ENCODE data around the gene GIMAP7.

The GIMAP7 gene

GRCh38 chr7:150514748-150515222 is at the start of gene GIMAP7:
GIMAP7 (plus strand) TSS chr7:150514872; CDS start chr7:150519975, 5,103 bp downstream.
- TF ChIP-seq, protein P1, sequence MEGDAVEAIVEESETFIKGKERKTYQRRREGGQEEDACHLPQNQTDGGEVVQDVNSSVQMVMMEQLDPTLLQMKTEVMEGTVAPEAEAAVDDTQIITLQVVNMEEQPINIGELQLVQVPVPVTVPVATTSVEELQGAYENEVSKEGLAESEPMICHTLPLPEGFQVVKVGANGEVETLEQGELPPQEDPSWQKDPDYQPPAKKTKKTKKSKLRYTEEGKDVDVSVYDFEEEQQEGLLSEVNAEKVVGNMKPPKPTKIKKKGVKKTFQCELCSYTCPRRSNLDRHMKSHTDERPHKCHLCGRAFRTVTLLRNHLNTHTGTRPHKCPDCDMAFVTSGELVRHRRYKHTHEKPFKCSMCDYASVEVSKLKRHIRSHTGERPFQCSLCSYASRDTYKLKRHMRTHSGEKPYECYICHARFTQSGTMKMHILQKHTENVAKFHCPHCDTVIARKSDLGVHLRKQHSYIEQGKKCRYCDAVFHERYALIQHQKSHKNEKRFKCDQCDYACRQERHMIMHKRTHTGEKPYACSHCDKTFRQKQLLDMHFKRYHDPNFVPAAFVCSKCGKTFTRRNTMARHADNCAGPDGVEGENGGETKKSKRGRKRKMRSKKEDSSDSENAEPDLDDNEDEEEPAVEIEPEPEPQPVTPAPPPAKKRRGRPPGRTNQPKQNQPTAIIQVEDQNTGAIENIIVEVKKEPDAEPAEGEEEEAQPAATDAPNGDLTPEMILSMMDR (conservative IDR thresholded peaks at IDR 0.05): no peak
- no peak for TF ChIP-seq ZFX (IDR thresholded peaks at IDR 0.05)

DNA sequence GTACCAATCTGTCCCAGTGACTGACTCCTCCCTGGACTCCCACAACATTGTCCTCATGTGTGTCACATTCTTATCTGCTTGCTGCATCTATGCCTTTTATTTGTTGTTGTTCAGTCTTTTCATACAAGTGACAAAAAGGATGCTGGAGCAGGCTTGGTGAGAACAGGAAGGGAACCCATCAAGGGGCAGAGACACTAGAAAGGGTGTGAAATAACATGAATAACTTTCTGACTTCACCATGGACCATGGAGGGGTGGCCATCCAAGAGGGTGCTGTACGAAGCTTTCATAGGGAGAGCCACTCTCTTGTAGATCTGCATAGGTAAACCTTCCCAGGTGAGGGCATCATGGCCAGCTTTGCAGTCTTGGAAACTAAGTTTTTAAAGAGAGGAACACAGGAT is 49.7 kb upstream of the GIMAP7 start:
- H3K27ac ChIP-seq: no peak overlapping the region
- no peak for TF ChIP-seq ZFX (IDR thresholded peaks at IDR 0.05)
- TF ChIP-seq, protein P1 (conservative IDR thresholded peaks at IDR 0.05): no peak

More at GRCh38 chr7:150514748-150515222, at the start of gene GIMAP7:
- H3K27ac ChIP-seq: no peak within 1 kb of the TSS

GRCh38 chr7:150465414-150465813 is 49.3 kb upstream of the GIMAP7 start:
- TF ChIP-seq, protein P1 (conservative IDR thresholded peaks at IDR 0.05): no peak
- no peak for TF ChIP-seq ZFX (IDR thresholded peaks at IDR 0.05)

GRCh38 chr7:150466477-150466876 is 48.2 kb upstream of the GIMAP7 start:
- no peak for TF ChIP-seq ZFX (IDR thresholded peaks at IDR 0.05)
- TF ChIP-seq, protein P1 (conservative IDR thresholded peaks at IDR 0.05): no peak
- no peak overlapping the region for H3K27ac ChIP-seq

More at GRCh38 chr7:150465414-150465813, 49.3 kb upstream of the GIMAP7 start:
- H3K27ac ChIP-seq: no peak overlapping the region

- no peak for TF ChIP-seq ZFX (IDR thresholded peaks at IDR 0.05)
- TF ChIP-seq, protein P1 (conservative IDR thresholded peaks at IDR 0.05): no peak
- H3K27ac ChIP-seq: no peak overlapping the region
These were observed 46.4 kb upstream of the GIMAP7 start for GRCh38 chr7:150468241-150468640.

GRCh38 chr7:150471886-150472285 is 42.8 kb upstream of the GIMAP7 start:
- TF ChIP-seq, protein P1 (conservative IDR thresholded peaks at IDR 0.05): no peak
- no peak for TF ChIP-seq ZFX (IDR thresholded peaks at IDR 0.05)
- H3K27ac ChIP-seq: no peak overlapping the region

DNA sequence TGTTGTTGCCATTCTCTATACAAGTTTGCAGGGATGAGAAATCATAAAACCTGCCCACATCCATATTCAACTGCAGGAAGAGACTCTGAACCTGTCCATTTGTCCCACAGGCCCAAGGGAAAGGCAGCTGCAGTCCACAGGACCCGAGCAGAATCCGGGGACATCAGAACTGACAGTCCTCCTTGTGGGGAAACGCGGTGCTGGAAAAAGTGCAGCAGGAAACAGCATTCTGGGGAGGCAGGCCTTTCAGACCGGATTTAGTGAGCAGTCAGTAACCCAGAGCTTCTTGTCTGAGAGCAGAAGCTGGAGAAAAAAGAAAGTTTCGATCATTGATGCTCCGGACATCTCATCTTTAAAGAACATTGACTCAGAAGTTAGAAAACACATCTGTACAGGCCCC is 40.8 kb upstream of the GIMAP7 start:
- TF ChIP-seq, protein P1 (conservative IDR thresholded peaks at IDR 0.05): no peak
- no peak for TF ChIP-seq ZFX (IDR thresholded peaks at IDR 0.05)
- no peak overlapping the region for H3K27ac ChIP-seq

Measured in C4-2B (cell line).